ENCODE results near the gene SLITRK5.

DNA sequence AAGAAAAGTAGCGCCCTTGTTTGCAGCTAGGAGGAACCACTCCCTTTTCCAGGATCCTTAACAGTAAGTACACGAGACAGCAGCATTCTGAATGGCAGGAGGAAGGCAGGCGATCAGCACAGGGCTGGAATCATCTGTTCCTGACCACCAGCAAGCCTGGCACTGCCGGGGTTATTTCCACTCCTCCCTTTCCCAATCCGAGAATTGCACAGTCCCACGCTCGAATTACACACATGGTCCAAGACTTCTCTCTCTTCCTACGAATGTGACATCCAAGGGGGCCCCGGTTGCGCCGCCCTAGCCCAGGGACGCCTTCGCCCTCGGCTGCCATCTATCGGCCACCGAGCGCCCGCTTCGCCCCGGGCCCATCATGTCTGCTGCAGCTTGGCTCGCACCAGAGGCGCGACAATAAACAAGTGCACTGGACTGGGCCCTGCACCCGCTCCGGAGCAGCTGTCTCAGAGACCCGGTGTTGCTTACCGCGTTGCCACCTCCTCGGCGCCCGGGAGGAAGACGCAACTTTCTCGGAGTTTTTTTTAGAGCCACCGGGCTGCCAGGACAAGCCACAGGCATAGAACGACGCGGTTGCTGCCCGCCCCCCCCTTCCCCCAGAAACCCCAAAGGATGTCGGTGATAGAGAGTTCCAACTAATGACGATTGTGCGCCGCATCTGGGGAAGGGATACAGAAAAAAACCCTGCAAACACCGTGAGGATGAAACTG is at the start of gene SLITRK5:
- TF ChIP-seq CTCF (IDR thresholded peaks at IDR 0.05) = peak; percentile 65 to 92 (median 77)
- no peak for TF ChIP-seq POLR2A (IDR thresholded peaks at IDR 0.05)

Data from body of pancreas (tissue), 4 donors.